OCI-LY7 (cell line): ENCODE results near the gene PFDN6. TPM values are rescaled to one million over a fixed set of nuclear protein-coding genes. Genes with fewer than 3 reads are reported as not detected.
A peak's percentile ranks its signal among the peaks of the same experiment; 100 is the strongest.

Experiments
- BruUV-seq: library from RNA; stranded (reverse); fragments of 400-500 nt; replicated peaks from 2 replicates; lab custom pipeline; 2021; lab: Mats Ljungman, UMichigan
- CTCF ChIA-PET: fragments of 300-600 bp; sonication (Branson Sonifier 250); formaldehyde crosslinking; loops from one replicate; lab custom pipeline; 2022; ENCODE audit warnings: antibody characterized with exemption; ENCODE audit not compliant: unreplicated experiment; lab: Charles Lee
- POLR2A ChIA-PET: fragments of 300-600 bp; sonication (Branson Sonifier 250); formaldehyde crosslinking; loops from one replicate; lab custom pipeline; 2022; ENCODE audit warnings: antibody characterized with exemption; lab: Charles Lee
- DNase-seq: peaks from one replicate; pipeline ENCODE4 v3.0.0-alpha.2; 2015; ENCODE audit warnings: low spot score
- H2AFZ ChIP-seq: fragments of 200-600 bp; sonication (generic), shearing (Covaris generic); 2 replicates; pipeline ENCODE4 v1.6.1; 2014; ENCODE audit warnings: mild to moderate bottlenecking, antibody characterized with exemption, low read length, moderate library complexity
- H3K27ac ChIP-seq: fragments of 200-600 bp; sonication (generic); 2 replicates; pipeline ENCODE4 v1.5.1; 2014; ENCODE audit warnings: mixed run types, low read depth, mild to moderate bottlenecking, moderate library complexity, low read length, inconsistent platforms; ENCODE audit not compliant: poor library complexity, severe bottlenecking
- H3K36me3 ChIP-seq: fragments of 200-600 bp; sonication (generic); 2 replicates; pipeline ENCODE4 v1.6.1; 2014; ENCODE audit warnings: mild to moderate bottlenecking, antibody characterized with exemption, low read length, moderate library complexity, mixed read lengths; ENCODE audit not compliant: insufficient read depth
- H3K4me1 ChIP-seq: fragments of 200-600 bp; sonication (generic); 2 replicates; pipeline ENCODE4 v1.5.1; 2014; ENCODE audit warnings: mild to moderate bottlenecking, low read length; ENCODE audit not compliant: insufficient read depth, poor library complexity, severe bottlenecking
- H3K4me2 ChIP-seq: fragments of 200-600 bp; sonication (generic); 2 replicates; pipeline ENCODE4 v1.6.1; 2014; ENCODE audit warnings: mild to moderate bottlenecking, low read length
- H3K4me3 ChIP-seq: fragments of 200-600 bp; sonication (generic); 2 replicates; pipeline ENCODE4 v1.5.1; 2014; ENCODE audit warnings: mild to moderate bottlenecking, low read depth, low read length; ENCODE audit not compliant: poor library complexity, severe bottlenecking
- H3K79me2 ChIP-seq: fragments of 200-600 bp; sonication (generic); 2 replicates; pipeline ENCODE4 v1.6.1; 2016; ENCODE audit warnings: low read depth, mild to moderate bottlenecking, low read length, moderate library complexity, mixed read lengths; ENCODE audit not compliant: insufficient read depth
- H3K9me2 ChIP-seq: fragments of 200-600 bp; sonication (generic); 2 replicates; pipeline ENCODE4 v1.6.1; 2016; ENCODE audit warnings: mild to moderate bottlenecking, low read length, mixed read lengths; ENCODE audit not compliant: insufficient read depth
- H3K9me3 ChIP-seq: fragments of 200-600 bp; sonication (generic); 2 replicates; pipeline ENCODE4 v1.6.1; 2014; ENCODE audit warnings: mild to moderate bottlenecking, mixed run types, low read length, mixed read lengths
- H4K20me1 ChIP-seq: fragments of 200-600 bp; sonication (generic); 2 replicates; pipeline ENCODE4 v1.6.1; 2014; ENCODE audit warnings: mild to moderate bottlenecking, antibody characterized with exemption, low read length, moderate library complexity, mixed read lengths; ENCODE audit not compliant: insufficient read depth
- CTCF ChIP-seq: fragments of 200-600 bp; sonication (generic); conservative IDR thresholded peaks from 2 replicates; pipeline ENCODE4 v1.5.1; 2014; ENCODE audit warnings: mild to moderate bottlenecking, antibody characterized with exemption, low read length, moderate library complexity, mixed read lengths
- EZH2phosphoT487 ChIP-seq: fragments of 200-600 bp; sonication (generic); IDR thresholded peaks from 2 replicates; pipeline ENCODE4 v1.6.1; 2018; ENCODE audit warnings: low read depth, borderline replicate concordance, mild to moderate bottlenecking, mixed run types, antibody characterized with exemption, low read length, moderate library complexity, mixed read lengths
- intact Hi-C: fragments of 100-400 bp; cut with micrococcal nuclease; formaldehyde crosslinking; loops from one replicate; pipeline ENCODE4 v1.10.0; 2022; ENCODE audit not compliant: unreplicated experiment
- total RNA-seq, 2 experiments: library from RNA; depleted of rRNA in 1 of 2; stranded (reverse); fragments of >200 nt in 1 of 2; shearing (Covaris generic) in 1 of 2; gene quantifications; 2 replicates each; pipeline ENCODE4 v1.2.3, GENCODE V29; 2014 to 2022

Gene PFDN6
- total RNA-seq, 2 experiments from 2014 or later: 72.5 to 90.6 TPM

DNA sequence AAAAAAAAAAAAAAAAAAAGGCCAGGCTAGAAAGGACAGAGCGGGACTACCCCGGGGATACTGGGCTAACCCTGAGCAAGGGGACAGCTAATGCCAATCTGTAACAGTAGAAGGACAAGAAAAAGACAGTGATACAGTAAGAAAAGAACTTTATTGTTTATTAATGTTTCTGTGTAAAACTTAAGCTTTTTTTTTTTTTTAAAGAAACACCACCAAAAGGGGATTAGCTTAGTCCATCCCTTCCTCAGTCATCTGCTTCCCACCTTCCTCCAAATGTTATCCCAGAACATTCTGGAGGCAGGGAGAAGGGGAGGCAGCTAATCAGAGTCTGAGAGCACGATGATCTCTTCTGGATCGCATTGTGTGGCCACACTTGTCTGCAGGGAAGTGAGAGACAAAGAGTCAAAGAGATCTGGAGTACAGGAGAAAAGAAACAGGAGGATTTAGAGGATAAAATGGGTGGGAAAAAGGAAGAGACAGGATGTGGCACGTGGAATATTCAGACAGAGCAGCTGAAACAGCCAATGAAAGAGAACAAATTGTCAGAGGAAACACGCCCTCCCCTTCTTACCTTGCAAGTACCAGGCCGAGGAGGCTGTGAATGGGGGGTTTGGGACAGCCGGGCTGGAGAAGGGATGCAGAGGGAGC, 29.1 kb downstream of the PFDN6 start:
- peaks cover 45% of the 10 kb centered on the region for H3K79me2 ChIP-seq
- peak overlapping the region; percentile 73 for H3K4me3 ChIP-seq
- BruUV-seq: no TSS peak
- peak overlapping the region; percentile 84 for H3K4me2 ChIP-seq
- H4K20me1 ChIP-seq: no peaks in the 10 kb centered on the region
- no peak for DNase-seq
- no peaks in the 10 kb centered on the region for H3K9me2 ChIP-seq
- H3K4me1 ChIP-seq: peaks cover 55% of the 10 kb centered on the region
- TF ChIP-seq EZH2phosphoT487 (no peak), CTCF (no peak)
- no peaks in the 10 kb centered on the region for H3K9me3 ChIP-seq
- no peak overlapping the region for H2AFZ ChIP-seq
- intact Hi-C loops: no loop called here
- POLR2A ChIA-PET: interaction anchor here (0.6 to 3.5 kb wide), 14 partner anchors 10 to 321 kb away, joined by 3 to 20 read pairs (median 4); partner anchors contain the start of genes B3GALT4, PFDN6, RPS18 and VPS52
- H3K36me3 ChIP-seq: peaks cover 44% of the 10 kb centered on the region
- CTCF ChIA-PET: interaction anchor here (0.6 to 1.3 kb wide), 3 partner anchors 26 to 229 kb away, joined by 4 to 6 read pairs (median 4); partner anchors contain the start of gene SYNGAP1
- H3K27ac ChIP-seq: peak overlapping the region; percentile 79

DNA sequence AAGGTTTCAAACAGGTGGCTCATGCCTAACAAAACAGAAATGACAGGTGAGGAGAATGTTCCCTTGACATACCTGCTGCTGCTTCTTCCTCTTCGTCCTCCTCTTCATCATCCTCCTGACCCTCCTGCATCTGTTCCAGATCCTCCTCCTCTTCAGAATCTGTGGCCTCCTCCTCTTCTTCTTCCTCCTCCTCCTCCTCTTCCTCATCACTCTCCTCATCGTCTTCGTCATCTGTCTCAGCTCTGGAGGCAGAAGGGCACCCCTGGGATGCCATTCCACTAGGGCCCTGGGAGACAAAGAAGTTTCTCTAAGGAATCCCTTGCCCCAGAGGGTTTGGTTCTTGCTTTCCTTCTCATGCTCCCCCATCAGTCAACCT, 30.5 kb downstream of the PFDN6 start:
- H3K4me1 ChIP-seq: peaks cover 53% of the 10 kb centered on the region
- H3K4me3 ChIP-seq: peak overlapping the region; percentile 73
- peak overlapping the region; percentile 79 for H3K27ac ChIP-seq
- H3K9me3 ChIP-seq: no peaks in the 10 kb centered on the region
- no peak for DNase-seq
- H4K20me1 ChIP-seq: no peaks in the 10 kb centered on the region
- no peak overlapping the region for H2AFZ ChIP-seq
- H3K36me3 ChIP-seq: peaks cover 44% of the 10 kb centered on the region
- no peaks in the 10 kb centered on the region for H3K9me2 ChIP-seq
- intact Hi-C loops: no loop called here
- H3K79me2 ChIP-seq: peaks cover 45% of the 10 kb centered on the region
- BruUV-seq: no TSS peak
- TF ChIP-seq CTCF: no peak
- TF ChIP-seq EZH2phosphoT487: no peak
- H3K4me2 ChIP-seq: peak overlapping the region; percentile 84
- CTCF ChIA-PET: no interaction called here
- POLR2A ChIA-PET: interaction anchor here (3.5 kb wide), 1 partner anchor 24 kb away, joined by 20 read pairs; no protein-coding TSS in a partner anchor
